Activated naive CD8-positive, alpha-beta T cell treated with anti-CD3 and anti-CD28 coated beads for 36 hours (primary cell): ENCODE measurements around the gene PCED1B. TPM values are rescaled to one million over a fixed set of nuclear protein-coding genes. Genes with fewer than 3 reads are reported as not detected.
"Not testable (repeated sequence)": the region's sequence is repeated elsewhere in the genome, so short reads cannot be mapped to it uniquely, and the experiment has no call there.

Source experiments
- DNase-seq: peaks from one replicate; pipeline ENCODE4 v3.0.0; 2021
- H3K27ac Mint-ChIP-seq: one replicate; pipeline ENCODE4 v1.8.0; 2022; ENCODE audit warnings: mild to moderate bottlenecking, moderate library complexity, mixed read lengths
- H3K27me3 Mint-ChIP-seq: one replicate; pipeline ENCODE4 v1.8.0; 2022; ENCODE audit warnings: mild to moderate bottlenecking, mixed read lengths
- H3K36me3 Mint-ChIP-seq: one replicate; pipeline ENCODE4 v1.8.0; 2021; ENCODE audit warnings: mild to moderate bottlenecking, mixed read lengths
- H3K4me1 Mint-ChIP-seq: one replicate; pipeline ENCODE4 v1.8.0; 2021; ENCODE audit warnings: mixed read lengths
- H3K4me3 Mint-ChIP-seq: one replicate; pipeline ENCODE4 v1.8.0; 2022; ENCODE audit warnings: mild to moderate bottlenecking, moderate library complexity, mixed read lengths
- H3K9me3 Mint-ChIP-seq: one replicate; pipeline ENCODE4 v1.8.0; 2022; ENCODE audit warnings: mixed read lengths
- total RNA-seq, 2 experiments: library from RNA; stranded (reverse); gene quantifications; one replicate each; pipeline ENCODE4 v1.2.3, GENCODE V29; 2021

Gene PCED1B
- total RNA-seq, result 100 to 1,000 TPM; 117 TPM

GRCh38 chr12:47079468-47079980, at the start of gene PCED1B, which contains the start of gene AMIGO2:
TSS of gene PCED1B (plus strand) at chr12:47079621. CDS start at chr12:47235064, 155,443 bp downstream.
TSS of gene AMIGO2 (minus strand) at chr12:47079959. CDS start at chr12:47079002, 957 bp downstream.
- peaks cover 47% of the 10 kb centered on the region for H3K36me3 Mint-ChIP-seq
- DNase-seq, result peak; percentile 79
- peak within 1 kb of the TSS; percentile 98 for H3K27ac Mint-ChIP-seq
- H3K4me1 Mint-ChIP-seq, result peaks cover 75% of the 10 kb centered on the region
- peak within 1 kb of the TSS; percentile 98 for H3K4me3 Mint-ChIP-seq
- H3K27me3 Mint-ChIP-seq, result no peaks in the 10 kb centered on the region
- H3K9me3 Mint-ChIP-seq, result no peaks in the 10 kb centered on the region

- DNase-seq, result no peak
- Mint-ChIP-seq H3K27ac (no peak overlapping the region), H3K27me3 (peaks cover 4% of the 10 kb centered on the region), H3K4me3 (no peak overlapping the region), H3K9me3 (no peaks in the 10 kb centered on the region), H3K4me1 (peaks cover 25% of the 10 kb centered on the region), H3K36me3 (no peaks in the 10 kb centered on the region)
These were observed 49.5 kb upstream of the PCED1B start for GRCh38 chr12:47029903-47030302.

GRCh38 chr12:47032644-47033043, 46.8 kb upstream of the PCED1B start:
- Mint-ChIP-seq H3K9me3 (no peaks in the 10 kb centered on the region), H3K4me1 (peaks cover 35% of the 10 kb centered on the region), H3K36me3 (no peaks in the 10 kb centered on the region), H3K4me3 (no peak overlapping the region), H3K27me3 (no peaks in the 10 kb centered on the region), H3K27ac (peak overlapping the region; percentile 17)
- DNase-seq, result no peak

- Mint-ChIP-seq H3K27ac (peak overlapping the region; percentile 17), H3K4me1 (peaks cover 35% of the 10 kb centered on the region), H3K36me3 (no peaks in the 10 kb centered on the region), H3K9me3 (no peaks in the 10 kb centered on the region), H3K4me3 (no peak overlapping the region), H3K27me3 (no peaks in the 10 kb centered on the region)
- DNase-seq, result no peak
These were observed 46.3 kb upstream of the PCED1B start for GRCh38 chr12:47033081-47033480.

GRCh38 chr12:47033789-47034555, 45.4 kb upstream of the PCED1B start:
- H3K4me1 Mint-ChIP-seq, result peaks cover 39% of the 10 kb centered on the region
- no peaks in the 10 kb centered on the region for H3K27me3 Mint-ChIP-seq
- no peaks in the 10 kb centered on the region for H3K9me3 Mint-ChIP-seq
- no peak overlapping the region for H3K4me3 Mint-ChIP-seq
- DNase-seq, result no peak
- H3K36me3 Mint-ChIP-seq, result no peaks in the 10 kb centered on the region
- no peak overlapping the region for H3K27ac Mint-ChIP-seq

GRCh38 chr12:47034661-47035060, 44.8 kb upstream of the PCED1B start:
- no peaks in the 10 kb centered on the region for H3K36me3 Mint-ChIP-seq
- H3K4me1 Mint-ChIP-seq, result peaks cover 37% of the 10 kb centered on the region
- H3K4me3 Mint-ChIP-seq, result no peak overlapping the region
- H3K27me3 Mint-ChIP-seq, result no peaks in the 10 kb centered on the region
- no peak for DNase-seq
- H3K27ac Mint-ChIP-seq, result no peak overlapping the region
- no peaks in the 10 kb centered on the region for H3K9me3 Mint-ChIP-seq

GRCh38 chr12:47035484-47035883, 43.9 kb upstream of the PCED1B start:
- no peaks in the 10 kb centered on the region for H3K36me3 Mint-ChIP-seq
- no peaks in the 10 kb centered on the region for H3K9me3 Mint-ChIP-seq
- no peak overlapping the region for H3K27ac Mint-ChIP-seq
- H3K4me3 Mint-ChIP-seq, result no peak overlapping the region
- H3K27me3 Mint-ChIP-seq, result no peaks in the 10 kb centered on the region
- H3K4me1 Mint-ChIP-seq, result peaks cover 37% of the 10 kb centered on the region
- DNase-seq, result no peak

- Mint-ChIP-seq H3K27ac (no peak overlapping the region), H3K36me3 (no peaks in the 10 kb centered on the region), H3K4me1 (peaks cover 29% of the 10 kb centered on the region), H3K9me3 (no peaks in the 10 kb centered on the region), H3K27me3 (no peaks in the 10 kb centered on the region), H3K4me3 (no peak overlapping the region)
- DNase-seq, result no peak
These were observed 41.1 kb upstream of the PCED1B start for GRCh38 chr12:47038270-47038748.

GRCh38 chr12:47039079-47039478, 40.3 kb upstream of the PCED1B start:
- H3K4me3 Mint-ChIP-seq, result no peak overlapping the region
- no peak for DNase-seq
- H3K9me3 Mint-ChIP-seq, result no peaks in the 10 kb centered on the region
- no peaks in the 10 kb centered on the region for H3K27me3 Mint-ChIP-seq
- H3K36me3 Mint-ChIP-seq, result no peaks in the 10 kb centered on the region
- H3K27ac Mint-ChIP-seq, result no peak overlapping the region
- peaks cover 23% of the 10 kb centered on the region for H3K4me1 Mint-ChIP-seq

- H3K9me3 Mint-ChIP-seq, result no peaks in the 10 kb centered on the region
- no peak overlapping the region for H3K4me3 Mint-ChIP-seq
- peaks cover 16% of the 10 kb centered on the region for H3K4me1 Mint-ChIP-seq
- H3K27ac Mint-ChIP-seq, result no peak overlapping the region
- DNase-seq, result no peak
- no peaks in the 10 kb centered on the region for H3K36me3 Mint-ChIP-seq
- no peaks in the 10 kb centered on the region for H3K27me3 Mint-ChIP-seq
These were observed 39.7 kb upstream of the PCED1B start for GRCh38 chr12:47039756-47040155.

- no peak overlapping the region for H3K27ac Mint-ChIP-seq
- no peaks in the 10 kb centered on the region for H3K27me3 Mint-ChIP-seq
- H3K9me3 Mint-ChIP-seq, result no peaks in the 10 kb centered on the region
- peaks cover 10% of the 10 kb centered on the region for H3K4me1 Mint-ChIP-seq
- H3K4me3 Mint-ChIP-seq, result no peak overlapping the region
- DNase-seq, result no peak
- H3K36me3 Mint-ChIP-seq, result no peaks in the 10 kb centered on the region
These were observed 38.1 kb upstream of the PCED1B start for GRCh38 chr12:47041327-47041726.

- Mint-ChIP-seq H3K27ac (no peak overlapping the region), H3K9me3 (peaks cover 13% of the 10 kb centered on the region), H3K36me3 (peaks cover 7% of the 10 kb centered on the region), H3K4me1 (peaks cover 3% of the 10 kb centered on the region), H3K27me3 (no peaks in the 10 kb centered on the region), H3K4me3 (no peak overlapping the region)
- no peak for DNase-seq
These were observed 30.9 kb upstream of the PCED1B start for GRCh38 chr12:47048541-47048940.

GRCh38 chr12:47051291-47051690, 28.1 kb upstream of the PCED1B start:
- not testable (repeated sequence) for H3K36me3 Mint-ChIP-seq, H3K4me1 Mint-ChIP-seq

GRCh38 chr12:47052274-47052673, 27.1 kb upstream of the PCED1B start:
- Mint-ChIP-seq H3K36me3 (peaks cover 11% of the 10 kb centered on the region), H3K27ac (no peak overlapping the region), H3K4me3 (no peak overlapping the region), H3K9me3 (peaks cover 19% of the 10 kb centered on the region), H3K4me1 (no peaks in the 10 kb centered on the region), H3K27me3 (no peaks in the 10 kb centered on the region)
- DNase-seq, result no peak

More at GRCh38 chr12:47051291-47051690, 28.1 kb upstream of the PCED1B start:
- H3K27me3 Mint-ChIP-seq, H3K4me3 Mint-ChIP-seq, H3K27ac Mint-ChIP-seq, DNase-seq: not testable (repeated sequence)
- peaks cover 15% of the 10 kb centered on the region for H3K9me3 Mint-ChIP-seq

GRCh38 chr12:47053961-47054360, 25.5 kb upstream of the PCED1B start:
- no peak for DNase-seq
- H3K27ac Mint-ChIP-seq, result no peak overlapping the region
- no peak overlapping the region for H3K4me3 Mint-ChIP-seq
- peaks cover 11% of the 10 kb centered on the region for H3K36me3 Mint-ChIP-seq
- H3K4me1 Mint-ChIP-seq, result no peaks in the 10 kb centered on the region
- peaks cover 24% of the 10 kb centered on the region for H3K9me3 Mint-ChIP-seq
- no peaks in the 10 kb centered on the region for H3K27me3 Mint-ChIP-seq

GRCh38 chr12:47054659-47055058, 24.8 kb upstream of the PCED1B start:
- Mint-ChIP-seq H3K4me3 (no peak overlapping the region), H3K9me3 (peaks cover 26% of the 10 kb centered on the region), H3K36me3 (peaks cover 13% of the 10 kb centered on the region), H3K27ac (no peak overlapping the region), H3K4me1 (no peaks in the 10 kb centered on the region), H3K27me3 (no peaks in the 10 kb centered on the region)
- DNase-seq, result no peak
